MM.1S (cell line): ENCODE results near the gene HIGD2A.

Experiments
- CTCF ChIP-seq: fragments of 300-600 bp; sonication (generic); IDR thresholded peaks from 2 replicates; pipeline ENCODE4 v1.5.1; 2016; ENCODE audit warnings: antibody characterized with exemption, low read length, mixed read lengths
- EZH2 ChIP-seq: fragments of 300-600 bp; sonication (generic); optimal IDR thresholded peaks from 2 replicates; pipeline ENCODE3; 2017; ENCODE audit warnings: low read depth, mild to moderate bottlenecking, antibody characterized with exemption, low read length, mixed read lengths
- EZH2phosphoT487 ChIP-seq: fragments of 300-600 bp; sonication (generic); IDR thresholded peaks from 2 replicates; pipeline ENCODE4 v1.6.1; 2018; ENCODE audit warnings: antibody characterized with exemption, low read length

- TF ChIP-seq EZH2 (no peak), CTCF (no peak), EZH2phosphoT487 (no peak)
Observed at GRCh38 chr5:176339304-176339703, 49.2 kb upstream of the HIGD2A start.
